Breast epithelium (tissue), 3 donors: Measurements from ENCODE around the gene GPER1.

Experiments
- CTCF ChIP-seq, 3 donors: fragments of 450-650 bp; IDR thresholded peaks; one replicate each; pipeline ENCODE4 v1.5.1; 2016 to 2017; ENCODE audit warnings: antibody characterized with exemption in 3 of 3, mild to moderate bottlenecking in 3 of 3, moderate library complexity in 3 of 3
- POLR2AphosphoS5 ChIP-seq, 3 donors: sonication (generic); formaldehyde crosslinking; IDR thresholded peaks; one replicate each; pipeline ENCODE4 v1.6.1; 2017; ENCODE audit warnings: antibody characterized with exemption in 3 of 3

- TF ChIP-seq CTCF (IDR thresholded peaks at IDR 0.05) (no peak), POLR2AphosphoS5 (IDR thresholded peaks at IDR 0.05) (no peak)
Measured at GRCh38 chr7:1052031-1052818, 35.7 kb upstream of the GPER1 start.
